Thyroid gland (tissue), 4 donors: ENCODE measurements around the gene ZNF496.

Source experiments
- POLR2A ChIP-seq, 2 donors: fragments of 450-650 bp; IDR thresholded peaks; one replicate each; pipeline ENCODE4 v1.6.1; 2017; ENCODE audit warnings: antibody characterized with exemption in 2 of 2, mild to moderate bottlenecking in 2 of 2, moderate library complexity in 1 of 2
- TF ChIP-seq, protein P1 (sequence below), 6 experiments: fragments of 200-600 bp in 3 of 6; fragments of 450-650 bp in 3 of 6; sonication (generic) in 3 of 6; IDR thresholded peaks; one replicate each; pipeline ENCODE4 v1.5.1; 2016 to 2019; ENCODE audit warnings: antibody characterized with exemption in 6 of 6, mild to moderate bottlenecking in 2 of 6, inconsistent platforms in 1 of 6, moderate library complexity in 1 of 6

DNA sequence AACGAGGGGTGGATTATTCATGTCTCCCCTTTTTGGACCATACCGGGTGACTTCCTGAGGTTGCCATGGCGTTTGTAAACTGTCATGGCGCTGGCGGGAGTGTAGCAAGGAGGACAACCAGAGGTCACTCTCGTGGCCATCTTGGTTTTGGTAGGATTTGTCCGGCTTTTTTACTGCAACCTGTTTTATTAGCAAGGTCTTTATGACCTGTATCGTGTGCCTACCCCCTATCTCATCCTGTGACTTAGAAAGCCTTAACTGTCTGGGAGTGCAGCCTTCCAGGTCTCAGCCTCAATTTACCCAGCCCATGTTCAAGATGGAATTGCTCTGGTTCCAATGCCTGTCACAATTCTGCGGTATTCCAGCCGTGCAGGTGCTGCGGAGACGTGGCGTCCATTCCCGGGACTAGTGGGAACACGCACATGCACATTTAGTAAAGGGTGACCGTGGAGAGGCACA, 40.2 kb upstream of the ZNF496 start:
- TF ChIP-seq, protein P1, sequence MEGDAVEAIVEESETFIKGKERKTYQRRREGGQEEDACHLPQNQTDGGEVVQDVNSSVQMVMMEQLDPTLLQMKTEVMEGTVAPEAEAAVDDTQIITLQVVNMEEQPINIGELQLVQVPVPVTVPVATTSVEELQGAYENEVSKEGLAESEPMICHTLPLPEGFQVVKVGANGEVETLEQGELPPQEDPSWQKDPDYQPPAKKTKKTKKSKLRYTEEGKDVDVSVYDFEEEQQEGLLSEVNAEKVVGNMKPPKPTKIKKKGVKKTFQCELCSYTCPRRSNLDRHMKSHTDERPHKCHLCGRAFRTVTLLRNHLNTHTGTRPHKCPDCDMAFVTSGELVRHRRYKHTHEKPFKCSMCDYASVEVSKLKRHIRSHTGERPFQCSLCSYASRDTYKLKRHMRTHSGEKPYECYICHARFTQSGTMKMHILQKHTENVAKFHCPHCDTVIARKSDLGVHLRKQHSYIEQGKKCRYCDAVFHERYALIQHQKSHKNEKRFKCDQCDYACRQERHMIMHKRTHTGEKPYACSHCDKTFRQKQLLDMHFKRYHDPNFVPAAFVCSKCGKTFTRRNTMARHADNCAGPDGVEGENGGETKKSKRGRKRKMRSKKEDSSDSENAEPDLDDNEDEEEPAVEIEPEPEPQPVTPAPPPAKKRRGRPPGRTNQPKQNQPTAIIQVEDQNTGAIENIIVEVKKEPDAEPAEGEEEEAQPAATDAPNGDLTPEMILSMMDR (IDR thresholded peaks at IDR 0.05): no peak
- TF ChIP-seq POLR2A (IDR thresholded peaks at IDR 0.05): no peak
